NB4 (cell line): Measurements from ENCODE around the gene KLF6.

Source experiments
- POLR2A ChIP-seq: IDR thresholded peaks from 2 replicates; pipeline ENCODE4 v1.6.1; 2011; ENCODE audit warnings: mild to moderate bottlenecking; ENCODE audit not compliant: insufficient read length; ENCODE audit errors: extremely low read depth
- TF ChIP-seq, protein P1 (sequence below): IDR thresholded peaks from one replicate; pipeline ENCODE4 v1.5.1; 2012; ENCODE audit warnings: low read depth, low read length
- TF ChIP-seq, protein P2 (sequence below): IDR thresholded peaks from 2 replicates; pipeline ENCODE4 v1.6.1; 2011; ENCODE audit warnings: low read depth, low read length

DNA sequence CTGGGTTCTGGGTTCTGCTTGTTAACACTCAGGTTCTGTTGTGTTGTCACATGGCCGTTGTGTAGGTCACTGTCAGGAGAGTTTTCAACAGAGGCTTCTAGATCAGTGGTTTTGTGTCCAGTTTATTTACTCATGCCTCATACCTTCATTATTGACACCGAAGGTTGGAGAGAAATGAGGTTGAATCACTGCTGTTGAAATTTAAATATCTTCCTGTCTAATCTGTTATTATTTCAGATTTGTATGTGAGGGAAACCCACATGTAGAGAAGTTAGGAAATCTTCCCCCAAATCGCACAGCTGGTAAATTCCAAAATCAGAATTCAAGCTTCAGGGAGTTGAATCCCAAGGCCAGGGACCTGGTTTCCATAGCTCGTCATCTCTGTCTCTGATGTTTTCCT lies 28.3 kb upstream of the KLF6 start:
- TF ChIP-seq, protein P1, sequence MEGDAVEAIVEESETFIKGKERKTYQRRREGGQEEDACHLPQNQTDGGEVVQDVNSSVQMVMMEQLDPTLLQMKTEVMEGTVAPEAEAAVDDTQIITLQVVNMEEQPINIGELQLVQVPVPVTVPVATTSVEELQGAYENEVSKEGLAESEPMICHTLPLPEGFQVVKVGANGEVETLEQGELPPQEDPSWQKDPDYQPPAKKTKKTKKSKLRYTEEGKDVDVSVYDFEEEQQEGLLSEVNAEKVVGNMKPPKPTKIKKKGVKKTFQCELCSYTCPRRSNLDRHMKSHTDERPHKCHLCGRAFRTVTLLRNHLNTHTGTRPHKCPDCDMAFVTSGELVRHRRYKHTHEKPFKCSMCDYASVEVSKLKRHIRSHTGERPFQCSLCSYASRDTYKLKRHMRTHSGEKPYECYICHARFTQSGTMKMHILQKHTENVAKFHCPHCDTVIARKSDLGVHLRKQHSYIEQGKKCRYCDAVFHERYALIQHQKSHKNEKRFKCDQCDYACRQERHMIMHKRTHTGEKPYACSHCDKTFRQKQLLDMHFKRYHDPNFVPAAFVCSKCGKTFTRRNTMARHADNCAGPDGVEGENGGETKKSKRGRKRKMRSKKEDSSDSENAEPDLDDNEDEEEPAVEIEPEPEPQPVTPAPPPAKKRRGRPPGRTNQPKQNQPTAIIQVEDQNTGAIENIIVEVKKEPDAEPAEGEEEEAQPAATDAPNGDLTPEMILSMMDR: no peak
- TF ChIP-seq POLR2A: no peak
- TF ChIP-seq, protein P2, sequence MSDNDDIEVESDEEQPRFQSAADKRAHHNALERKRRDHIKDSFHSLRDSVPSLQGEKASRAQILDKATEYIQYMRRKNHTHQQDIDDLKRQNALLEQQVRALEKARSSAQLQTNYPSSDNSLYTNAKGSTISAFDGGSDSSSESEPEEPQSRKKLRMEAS: no peak
